ENCODE measurements around the gene PORCN. TPM values are rescaled to one million over a fixed set of nuclear protein-coding genes. Genes with fewer than 3 reads are reported as not detected.

Gene PORCN
- total and polyA plus RNA-seq, 9 of the 15 experiments (the other 6 are each of a cell fraction or from before 2014, with no cell fraction given): 0.34 to 5.1 (median 2.8) TPM

DNA sequence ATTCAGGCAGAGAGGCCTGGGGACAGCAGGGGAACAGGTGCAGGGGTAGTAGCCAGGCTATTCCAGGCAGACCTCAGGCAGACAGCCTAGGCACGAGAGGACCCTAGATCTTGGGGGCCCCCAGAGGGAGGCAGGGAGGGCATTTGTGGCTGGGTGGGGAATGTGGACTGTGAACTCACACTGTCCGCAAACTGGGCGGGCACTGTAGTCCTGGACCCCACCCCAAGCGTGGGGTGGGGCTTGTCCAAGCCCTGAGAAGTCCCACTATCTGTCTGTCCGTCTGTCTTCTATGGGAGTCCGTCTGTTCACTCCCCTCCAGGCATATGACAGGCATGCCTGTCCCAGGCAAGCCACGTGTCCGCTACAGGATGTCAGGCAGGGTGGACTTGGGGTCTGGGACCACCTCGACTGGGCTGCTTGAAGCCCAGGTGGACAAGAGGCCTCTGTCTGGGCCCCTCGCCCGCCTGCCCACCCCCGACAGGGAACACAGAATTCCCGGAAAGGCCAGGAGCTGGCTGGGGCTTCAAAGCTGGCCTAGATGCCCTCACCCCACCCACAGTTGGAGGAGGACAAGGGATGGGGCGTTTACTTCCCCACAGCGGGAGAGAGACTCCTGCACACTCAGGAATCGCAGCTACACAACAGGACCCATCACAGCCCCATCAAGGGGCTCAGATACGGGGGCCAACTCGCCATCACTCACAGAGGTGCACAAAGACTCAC lies 38.5 kb upstream of the PORCN start, which contains the start of gene SLC38A5 (continued):
- TF ChIP-seq TFAP4 (CRISPR knock-in tag; IDR thresholded peaks at IDR 0.05; ENCODE audit: borderline replicate concordance) (0 out of 2 replicates have a peak, but pooled peaks have one; percentile 13), CREB3L1 (IDR thresholded peaks at IDR 0.05; ENCODE audit: borderline replicate concordance, low read depth) (peak; percentile 41; the same call in 1 of the 2 replicates)

DNA sequence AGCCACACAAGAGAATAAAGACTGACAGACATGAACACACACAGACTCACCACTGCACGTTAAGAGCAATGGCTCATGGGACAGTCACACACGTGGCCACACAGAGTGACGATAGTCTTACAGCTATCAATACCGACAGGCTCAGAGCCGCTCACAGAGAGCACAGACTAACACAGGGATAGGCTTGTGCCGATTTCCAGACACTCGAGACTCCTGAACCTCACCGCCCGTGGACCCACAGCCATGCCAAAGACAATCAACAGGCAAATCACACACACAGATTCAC lies 38.0 kb upstream of the PORCN start:
- peak in 2 of 4 experiments; percentile 20 to 44 for DNase-seq (ENCODE audit: extremely low read depth in 1 of 4, low spot score in 3 of 4)
- in situ Hi-C loops (cut with MboI): no loop called here
- no peak overlapping the region for H3K4me3 ChIP-seq
- peak; percentile 56 for FAIRE-seq
- 26% methylated on average over 8 of the region's 9 CpGs for WGBS (ENCODE audit: insufficient coverage, low coverage, missing lambda C conversion rate)
- H3K9me1 ChIP-seq (ENCODE audit: control insufficient read depth, insufficient read depth, low read length): no peaks in the 10 kb centered on the region
- intact Hi-C loops (cut with micrococcal nuclease): no loop called here
- H2AFZ ChIP-seq (ENCODE audit: low read depth, low read length): peak overlapping the region; percentile 86
- H3K4me2 ChIP-seq (ENCODE audit: insufficient read depth, low read length): peak overlapping the region; percentile 94
- ATAC-seq: no peak
- BruUV-seq (replicated peaks): no TSS peak
- H3K27ac ChIP-seq (ENCODE audit: extremely low read depth, low read depth, low read length): peak overlapping the region; percentile 91
- H3K9ac ChIP-seq (ENCODE audit: insufficient read depth in 1 of 2, low read depth in 2 of 2, low read length in 2 of 2): peak overlapping the region; percentile 11 to 96; a peak in 3 of 4 replicates
- H3K27me3 ChIP-seq (ENCODE audit: control insufficient read depth in 2 of 2, insufficient read depth in 2 of 2, low read length in 2 of 2): no peaks in the 10 kb centered on the region
- peaks cover 14% of the 10 kb centered on the region; the same call in 2 of the 3 replicates for H3K36me3 ChIP-seq (ENCODE audit: control insufficient read depth, insufficient read depth, low read length)
- no peaks in the 10 kb centered on the region for H4K20me1 ChIP-seq (replicated peaks; ENCODE audit: control insufficient read depth, insufficient read depth, low read length)
- POLR2A ChIA-PET: interaction anchor here (0.6 to 1.2 kb wide), 3 partner anchors 51 to 104 kb away, joined by 3 to 5 read pairs (median 4); no protein-coding TSS in a partner anchor
- H3K9me3 ChIP-seq (replicated peaks; ENCODE audit: control insufficient read depth, insufficient read depth, low read depth, low read length): no peaks in the 10 kb centered on the region
- peaks cover 26 to 55% of the 10 kb centered on the region in 2 experiments; a peak in 4 of 5 replicates for H3K4me1 ChIP-seq (replicated peaks in 1 of 2; ENCODE audit: control insufficient read depth in 2 of 2, insufficient read depth in 2 of 2, low read length in 2 of 2)
- CTCF ChIA-PET (ENCODE audit: low intra/inter-chr PET ratio): no interaction called here
- H3K79me2 ChIP-seq (ENCODE audit: control insufficient read depth, insufficient read depth, low read length): peaks cover 52% of the 10 kb centered on the region
- TF ChIP-seq, protein P1, sequence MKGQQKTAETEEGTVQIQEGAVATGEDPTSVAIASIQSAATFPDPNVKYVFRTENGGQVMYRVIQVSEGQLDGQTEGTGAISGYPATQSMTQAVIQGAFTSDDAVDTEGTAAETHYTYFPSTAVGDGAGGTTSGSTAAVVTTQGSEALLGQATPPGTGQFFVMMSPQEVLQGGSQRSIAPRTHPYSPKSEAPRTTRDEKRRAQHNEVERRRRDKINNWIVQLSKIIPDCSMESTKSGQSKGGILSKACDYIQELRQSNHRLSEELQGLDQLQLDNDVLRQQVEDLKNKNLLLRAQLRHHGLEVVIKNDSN (CRISPR knock-in tag; IDR thresholded peaks at IDR 0.05): peak; percentile 56; the same call in 1 of the 2 replicates
- TF ChIP-seq FOXM1 (IDR thresholded peaks at IDR 0.05; ENCODE audit: low read depth) (no peak), FOXM1 (CRISPR knock-in tag; IDR thresholded peaks at IDR 0.05; ENCODE audit: low read depth) (no peak), FIP1L1 (IDR thresholded peaks at IDR 0.05; ENCODE audit: low read depth, low read length, poor library complexity, severe bottlenecking) (no peak), ATF1 (CRISPR knock-in tag; IDR thresholded peaks at IDR 0.05) (no peak), ATF1 (tag; IDR thresholded peaks at IDR 0.05) (no peak), ZNF408 (CRISPR knock-in tag; IDR thresholded peaks at IDR 0.05; ENCODE audit: low read depth) (no peak)
- TF ChIP-seq, protein P2, sequence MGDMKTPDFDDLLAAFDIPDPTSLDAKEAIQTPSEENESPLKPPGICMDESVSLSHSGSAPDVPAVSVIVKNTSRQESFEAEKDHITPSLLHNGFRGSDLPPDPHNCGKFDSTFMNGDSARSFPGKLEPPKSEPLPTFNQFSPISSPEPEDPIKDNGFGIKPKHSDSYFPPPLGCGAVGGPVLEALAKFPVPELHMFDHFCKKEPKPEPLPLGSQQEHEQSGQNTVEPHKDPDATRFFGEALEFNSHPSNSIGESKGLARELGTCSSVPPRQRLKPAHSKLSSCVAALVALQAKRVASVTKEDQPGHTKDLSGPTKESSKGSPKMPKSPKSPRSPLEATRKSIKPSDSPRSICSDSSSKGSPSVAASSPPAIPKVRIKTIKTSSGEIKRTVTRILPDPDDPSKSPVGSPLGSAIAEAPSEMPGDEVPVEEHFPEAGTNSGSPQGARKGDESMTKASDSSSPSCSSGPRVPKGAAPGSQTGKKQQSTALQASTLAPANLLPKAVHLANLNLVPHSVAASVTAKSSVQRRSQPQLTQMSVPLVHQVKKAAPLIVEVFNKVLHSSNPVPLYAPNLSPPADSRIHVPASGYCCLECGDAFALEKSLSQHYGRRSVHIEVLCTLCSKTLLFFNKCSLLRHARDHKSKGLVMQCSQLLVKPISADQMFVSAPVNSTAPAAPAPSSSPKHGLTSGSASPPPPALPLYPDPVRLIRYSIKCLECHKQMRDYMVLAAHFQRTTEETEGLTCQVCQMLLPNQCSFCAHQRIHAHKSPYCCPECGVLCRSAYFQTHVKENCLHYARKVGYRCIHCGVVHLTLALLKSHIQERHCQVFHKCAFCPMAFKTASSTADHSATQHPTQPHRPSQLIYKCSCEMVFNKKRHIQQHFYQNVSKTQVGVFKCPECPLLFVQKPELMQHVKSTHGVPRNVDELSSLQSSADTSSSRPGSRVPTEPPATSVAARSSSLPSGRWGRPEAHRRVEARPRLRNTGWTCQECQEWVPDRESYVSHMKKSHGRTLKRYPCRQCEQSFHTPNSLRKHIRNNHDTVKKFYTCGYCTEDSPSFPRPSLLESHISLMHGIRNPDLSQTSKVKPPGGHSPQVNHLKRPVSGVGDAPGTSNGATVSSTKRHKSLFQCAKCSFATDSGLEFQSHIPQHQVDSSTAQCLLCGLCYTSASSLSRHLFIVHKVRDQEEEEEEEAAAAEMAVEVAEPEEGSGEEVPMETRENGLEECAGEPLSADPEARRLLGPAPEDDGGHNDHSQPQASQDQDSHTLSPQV (IDR thresholded peaks at IDR 0.05): 0 out of 2 replicates have a peak, but pooled peaks have one; percentile 81
